ENCODE results near the gene GFPT1.

GFPT1 gene

GRCh38 chr2:69285379-69285894, 101.6 kb downstream of the GFPT1 start:
- Histone ChIP-seq H3K27ac (ENCODE audit: low read depth, low read length) (no peak overlapping the region), H3K4me1 (ENCODE audit: control insufficient read depth in 1 of 2, insufficient read depth in 2 of 2, low read length in 2 of 2) (no peaks in the 10 kb centered on the region), H3K9ac (ENCODE audit: low read depth in 1 of 2, low read length in 2 of 2) (no peak overlapping the region), H3K4me3 (ENCODE audit: low read depth in 1 of 2, low read length in 2 of 2) (no peak overlapping the region), H3K27me3 (ENCODE audit: control insufficient read depth in 1 of 2, insufficient read depth in 2 of 2, low read length in 2 of 2) (no peaks in the 10 kb centered on the region), H3K9me3 (ENCODE audit: control insufficient read depth in 1 of 2, low read length in 2 of 2) (no peaks in the 10 kb centered on the region), H3K36me3 (ENCODE audit: control insufficient read depth in 1 of 2, insufficient read depth in 2 of 2, low read length in 2 of 2) (no peaks in the 10 kb centered on the region)

- no peak overlapping the region for H3K4me3 ChIP-seq (ENCODE audit: low read depth in 1 of 2, low read length in 2 of 2)
- H3K4me1 ChIP-seq (ENCODE audit: control insufficient read depth in 1 of 2, insufficient read depth in 2 of 2, low read length in 2 of 2): no peaks in the 10 kb centered on the region
- H3K27ac ChIP-seq (ENCODE audit: low read depth, low read length): no peak overlapping the region
- H3K27me3 ChIP-seq (ENCODE audit: control insufficient read depth in 1 of 2, insufficient read depth in 2 of 2, low read length in 2 of 2): no peaks in the 10 kb centered on the region
- no peaks in the 10 kb centered on the region for H3K36me3 ChIP-seq (ENCODE audit: control insufficient read depth in 1 of 2, insufficient read depth in 2 of 2, low read length in 2 of 2)
- no peaks in the 10 kb centered on the region for H3K9me3 ChIP-seq (ENCODE audit: control insufficient read depth in 1 of 2, low read length in 2 of 2)
- no peak overlapping the region for H3K9ac ChIP-seq (ENCODE audit: low read depth in 1 of 2, low read length in 2 of 2)
Observed at GRCh38 chr2:69280796-69281412, 106.1 kb downstream of the GFPT1 start.

DNA sequence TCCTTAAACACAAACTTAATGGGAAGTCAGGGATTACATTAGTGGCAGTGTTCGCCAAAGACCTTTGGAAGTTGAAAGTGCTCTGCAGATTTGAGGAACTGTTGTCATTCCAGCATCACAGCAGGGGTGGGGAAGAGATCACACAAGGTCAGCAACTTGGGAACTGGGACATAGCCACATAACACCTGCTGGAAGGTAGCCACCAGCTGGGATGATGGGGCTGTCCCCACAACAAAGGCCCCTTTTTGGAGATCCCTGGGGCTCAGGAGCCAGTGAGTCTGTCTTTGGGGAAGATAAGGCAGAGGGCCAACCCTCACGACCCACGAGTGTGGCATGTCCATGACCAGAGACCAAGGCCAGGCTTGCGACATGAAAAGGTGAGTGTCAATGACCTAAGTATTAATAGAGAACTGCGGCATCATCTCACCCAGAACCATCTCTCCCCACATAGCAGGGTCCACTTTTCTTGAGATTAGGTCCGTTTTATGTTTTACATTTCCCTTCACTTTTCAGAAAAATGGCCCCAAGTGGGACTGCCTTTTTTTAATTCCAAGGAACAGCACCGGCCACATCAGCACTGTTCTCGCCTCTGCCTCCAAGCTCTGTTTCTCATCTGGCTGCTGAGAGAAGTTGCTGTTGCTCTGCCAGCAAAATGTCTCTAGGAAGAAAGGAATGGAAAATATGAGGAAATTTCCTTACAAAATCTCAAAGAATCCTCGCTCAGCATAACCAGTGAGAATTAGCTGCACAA, 106.9 kb downstream of the GFPT1 start:
- Histone ChIP-seq H3K9ac (ENCODE audit: low read depth in 1 of 2, low read length in 2 of 2) (no peak overlapping the region), H3K27me3 (ENCODE audit: control insufficient read depth in 1 of 2, insufficient read depth in 2 of 2, low read length in 2 of 2) (no peaks in the 10 kb centered on the region), H3K9me3 (ENCODE audit: control insufficient read depth in 1 of 2, low read length in 2 of 2) (no peaks in the 10 kb centered on the region), H3K4me1 (ENCODE audit: control insufficient read depth in 1 of 2, insufficient read depth in 2 of 2, low read length in 2 of 2) (no peaks in the 10 kb centered on the region), H3K4me3 (ENCODE audit: low read depth in 1 of 2, low read length in 2 of 2) (no peak overlapping the region), H3K36me3 (ENCODE audit: control insufficient read depth in 1 of 2, insufficient read depth in 2 of 2, low read length in 2 of 2) (no peaks in the 10 kb centered on the region), H3K27ac (ENCODE audit: low read depth, low read length) (no peak overlapping the region)

GRCh38 chr2:69279211-69279610, 107.8 kb downstream of the GFPT1 start:
- no peak overlapping the region for H3K9ac ChIP-seq (ENCODE audit: low read depth in 1 of 2, low read length in 2 of 2)
- H3K36me3 ChIP-seq (ENCODE audit: control insufficient read depth in 1 of 2, insufficient read depth in 2 of 2, low read length in 2 of 2): no peaks in the 10 kb centered on the region
- no peak overlapping the region for H3K27ac ChIP-seq (ENCODE audit: low read depth, low read length)
- H3K27me3 ChIP-seq (ENCODE audit: control insufficient read depth in 1 of 2, insufficient read depth in 2 of 2, low read length in 2 of 2): no peaks in the 10 kb centered on the region
- H3K9me3 ChIP-seq (ENCODE audit: control insufficient read depth in 1 of 2, low read length in 2 of 2): no peaks in the 10 kb centered on the region
- no peaks in the 10 kb centered on the region for H3K4me1 ChIP-seq (ENCODE audit: control insufficient read depth in 1 of 2, insufficient read depth in 2 of 2, low read length in 2 of 2)
- H3K4me3 ChIP-seq (ENCODE audit: low read depth in 1 of 2, low read length in 2 of 2): no peak overlapping the region

- Histone ChIP-seq H3K4me3 (ENCODE audit: low read depth in 1 of 2, low read length in 2 of 2) (no peak overlapping the region), H3K27ac (ENCODE audit: low read depth, low read length) (no peak overlapping the region), H3K9ac (ENCODE audit: low read depth in 1 of 2, low read length in 2 of 2) (no peak overlapping the region), H3K27me3 (ENCODE audit: control insufficient read depth in 1 of 2, insufficient read depth in 2 of 2, low read length in 2 of 2) (no peaks in the 10 kb centered on the region), H3K4me1 (ENCODE audit: control insufficient read depth in 1 of 2, insufficient read depth in 2 of 2, low read length in 2 of 2) (no peaks in the 10 kb centered on the region), H3K9me3 (ENCODE audit: control insufficient read depth in 1 of 2, low read length in 2 of 2) (no peaks in the 10 kb centered on the region), H3K36me3 (ENCODE audit: control insufficient read depth in 1 of 2, insufficient read depth in 2 of 2, low read length in 2 of 2) (no peaks in the 10 kb centered on the region)
Observed at GRCh38 chr2:69278366-69278765, 108.7 kb downstream of the GFPT1 start.

- H3K4me1 ChIP-seq (ENCODE audit: control insufficient read depth in 1 of 2, insufficient read depth in 2 of 2, low read length in 2 of 2): no peaks in the 10 kb centered on the region
- no peak overlapping the region for H3K4me3 ChIP-seq (ENCODE audit: low read depth in 1 of 2, low read length in 2 of 2)
- H3K27ac ChIP-seq (ENCODE audit: low read depth, low read length): no peak overlapping the region
- H3K9ac ChIP-seq (ENCODE audit: low read depth in 1 of 2, low read length in 2 of 2): no peak overlapping the region
- H3K36me3 ChIP-seq (ENCODE audit: control insufficient read depth in 1 of 2, insufficient read depth in 2 of 2, low read length in 2 of 2): no peaks in the 10 kb centered on the region
- peaks cover 0 to 4% of the 10 kb centered on the region in 2 donors for H3K27me3 ChIP-seq (ENCODE audit: control insufficient read depth in 1 of 2, insufficient read depth in 2 of 2, low read length in 2 of 2)
- H3K9me3 ChIP-seq (ENCODE audit: control insufficient read depth in 1 of 2, low read length in 2 of 2): no peaks in the 10 kb centered on the region
Observed at GRCh38 chr2:69275490-69275889, 111.5 kb downstream of the GFPT1 start.

GRCh38 chr2:69272803-69273471, 114.1 kb downstream of the GFPT1 start:
- Histone ChIP-seq H3K4me3 (ENCODE audit: low read depth in 1 of 2, low read length in 2 of 2) (no peak overlapping the region), H3K9ac (ENCODE audit: low read depth in 1 of 2, low read length in 2 of 2) (no peak overlapping the region), H3K4me1 (ENCODE audit: control insufficient read depth in 1 of 2, insufficient read depth in 2 of 2, low read length in 2 of 2) (no peaks in the 10 kb centered on the region), H3K36me3 (ENCODE audit: control insufficient read depth in 1 of 2, insufficient read depth in 2 of 2, low read length in 2 of 2) (no peaks in the 10 kb centered on the region), H3K27ac (ENCODE audit: low read depth, low read length) (no peak overlapping the region), H3K27me3 (ENCODE audit: control insufficient read depth in 1 of 2, insufficient read depth in 2 of 2, low read length in 2 of 2) (peaks cover 0 to 5% of the 10 kb centered on the region in 2 donors), H3K9me3 (ENCODE audit: control insufficient read depth in 1 of 2, low read length in 2 of 2) (no peaks in the 10 kb centered on the region)

DNA sequence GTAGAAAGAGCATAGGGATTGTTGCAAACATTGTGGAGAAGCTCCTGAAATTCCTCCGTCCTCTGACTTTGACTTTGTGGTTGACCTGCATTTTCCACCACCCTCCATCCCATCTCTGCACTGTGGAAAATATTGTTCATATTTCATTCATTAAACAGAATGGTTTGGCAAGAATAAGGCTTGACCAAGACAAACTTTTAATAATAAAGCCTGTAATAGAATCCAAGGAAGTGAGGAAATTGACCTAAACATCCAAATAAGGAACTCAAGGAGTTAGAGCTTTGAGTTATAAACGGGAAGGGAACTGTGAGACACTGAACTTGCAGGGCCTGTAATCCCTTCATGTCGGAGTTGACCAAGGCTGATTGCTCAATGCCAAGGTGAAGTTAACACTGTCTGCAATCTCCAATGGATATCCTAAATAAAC, 115.2 kb downstream of the GFPT1 start:
- H3K4me3 ChIP-seq (ENCODE audit: low read depth in 1 of 2, low read length in 2 of 2): no peak overlapping the region
- H3K4me1 ChIP-seq (ENCODE audit: control insufficient read depth in 1 of 2, insufficient read depth in 2 of 2, low read length in 2 of 2): no peaks in the 10 kb centered on the region
- H3K9ac ChIP-seq (ENCODE audit: low read depth in 1 of 2, low read length in 2 of 2): no peak overlapping the region
- H3K36me3 ChIP-seq (ENCODE audit: control insufficient read depth in 1 of 2, insufficient read depth in 2 of 2, low read length in 2 of 2): no peaks in the 10 kb centered on the region
- H3K27me3 ChIP-seq (ENCODE audit: control insufficient read depth in 1 of 2, insufficient read depth in 2 of 2, low read length in 2 of 2): peaks cover 0 to 5% of the 10 kb centered on the region in 2 donors
- H3K27ac ChIP-seq (ENCODE audit: low read depth, low read length): no peak overlapping the region
- no peaks in the 10 kb centered on the region for H3K9me3 ChIP-seq (ENCODE audit: control insufficient read depth in 1 of 2, low read length in 2 of 2)
